BLaER1 treated with 17β-estradiol and CSF1 and Interleukin-3, amounts not matched to agents 10 nM and 100 nM (cell line): ENCODE data around the gene CNOT6.

Experiments
- H3K27ac ChIP-seq, 11 experiments: shearing (Covaris generic); formaldehyde crosslinking; 2 replicates each; pipeline ENCODE4 v1.8.1; 2022
- H3K27me3 ChIP-seq, 11 experiments: shearing (Covaris generic); formaldehyde crosslinking; 2 replicates each; pipeline ENCODE4 v1.8.1; 2022
- H3K36me3 ChIP-seq, 11 experiments: shearing (Covaris generic); formaldehyde crosslinking; 2 replicates each; pipeline ENCODE4 v1.8.1; 2022
- H3K4me1 ChIP-seq, 10 experiments: shearing (Covaris generic); formaldehyde crosslinking; 2 replicates each; pipeline ENCODE4 v1.8.1; 2022
- H3K4me2 ChIP-seq, 11 experiments: shearing (Covaris generic); formaldehyde crosslinking; 2 replicates each; pipeline ENCODE4 v1.8.1; 2022
- H3K4me3 ChIP-seq, 10 experiments: shearing (Covaris generic); formaldehyde crosslinking; 2 replicates each; pipeline ENCODE4 v1.8.1; 2022
- H3K9ac ChIP-seq, 11 experiments: shearing (Covaris generic); formaldehyde crosslinking; 2 replicates each; pipeline ENCODE4 v1.8.1; 2022
- H3K9me3 ChIP-seq, 11 experiments: shearing (Covaris generic); formaldehyde crosslinking; replicated peaks in 1 of 11; 2 replicates each; pipeline ENCODE4 v1.8.1; 2022
- H4K20me1 ChIP-seq, 11 experiments: shearing (Covaris generic); formaldehyde crosslinking; 2 replicates each; pipeline ENCODE4 v1.8.1; 2022
- Cebpa-rat ChIP-seq, 11 experiments: shearing (Covaris generic); IDR thresholded peaks; 2 replicates each; pipeline ENCODE4 v1.8.1; 2022

Gene CNOT6

DNA sequence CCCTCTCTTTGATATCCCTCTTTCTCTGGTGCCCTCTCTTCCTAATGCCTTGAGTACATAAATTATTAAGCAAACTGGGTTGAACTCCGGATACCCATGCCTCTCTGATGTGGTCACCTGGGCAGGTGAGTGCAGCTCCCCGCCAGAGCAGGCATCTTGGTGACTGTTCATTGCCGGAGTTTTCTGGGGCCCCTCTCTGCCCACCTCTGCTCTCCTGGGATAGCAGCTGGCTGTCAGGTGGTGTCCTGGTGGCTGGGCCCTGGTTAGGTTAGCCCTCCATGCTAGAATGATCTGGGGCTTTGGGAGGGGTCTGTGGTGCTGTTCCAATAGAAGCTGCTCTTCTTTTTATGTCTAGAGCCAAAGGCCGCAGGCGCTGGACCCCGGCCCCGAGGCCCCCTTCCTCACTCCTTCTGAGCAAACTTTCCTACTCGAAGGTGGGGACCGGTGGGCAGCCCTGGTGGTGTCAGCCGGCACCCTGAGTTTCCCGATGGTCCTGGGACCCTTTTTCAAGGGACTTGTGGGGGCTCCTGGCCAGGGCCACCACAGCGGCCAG is 102.0 kb downstream of the CNOT6 start:
- no peak for TF ChIP-seq Cebpa-rat (IDR thresholded peaks at IDR 0.05)
- Histone ChIP-seq H3K4me2 (peak overlapping the region in 9 of 11 experiments; percentile 20 to 69 (median 52); a peak in 17 of 22 replicates), H3K4me3 (no peak overlapping the region)

DNA sequence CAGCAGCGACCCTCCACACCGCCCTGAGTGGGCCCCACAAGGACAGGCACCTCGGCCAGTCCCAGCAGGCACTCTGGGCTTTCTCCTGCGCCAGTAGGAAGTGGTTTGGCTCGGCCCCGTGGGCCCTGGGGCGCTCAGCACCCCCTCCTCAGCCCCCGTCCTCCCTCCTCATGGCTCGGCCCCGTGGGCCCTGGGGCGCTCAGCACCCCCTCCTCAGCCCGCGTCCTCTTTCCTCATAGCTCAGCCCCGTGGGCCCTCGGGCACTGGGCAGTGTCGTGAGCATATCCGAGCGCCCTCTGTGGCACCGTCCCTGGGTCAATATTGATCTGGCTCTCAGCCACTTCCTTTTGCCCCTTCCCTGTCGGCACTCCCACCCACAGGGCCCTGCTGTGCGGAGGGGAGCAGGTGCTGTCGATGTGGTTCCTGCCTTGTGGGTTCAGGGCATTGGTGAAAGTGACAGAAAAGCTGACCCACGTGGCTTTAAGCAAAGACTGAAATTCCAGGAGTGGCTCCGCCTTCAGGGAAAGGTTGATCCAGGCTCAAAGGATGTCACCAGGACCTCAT is 102.6 kb downstream of the CNOT6 start:
- Histone ChIP-seq H3K36me3 (no peaks in the 10 kb centered on the region), H3K27me3 (peaks cover 13 to 22% (median 19%) of the 10 kb centered on the region in 11 experiments), H4K20me1 (peaks cover 0 to 5% (median 0%) of the 10 kb centered on the region in 11 experiments; a peak in 2 of 22 replicates), H3K4me1 (peaks cover 1 to 47% (median 42%) of the 10 kb centered on the region in 10 experiments; a peak in 19 of 20 replicates), H3K9me3 (no peaks in the 10 kb centered on the region), H3K27ac (0 out of 22 replicates have a peak overlapping the region, but pooled peaks of 1 of the 11 experiments have one; percentile 9), H3K4me2 (peak overlapping the region in 9 of 11 experiments; percentile 20 to 69 (median 52); a peak in 17 of 22 replicates), H3K4me3 (no peak overlapping the region), H3K9ac (peak overlapping the region in 3 of 11 experiments; percentile 18 to 52 (median 19); a peak in 1 of 22 replicates)
- TF ChIP-seq Cebpa-rat (IDR thresholded peaks at IDR 0.05) = no peak

More for the DNA sequence above, 102.0 kb downstream of the CNOT6 start:
- no peaks in the 10 kb centered on the region for H3K36me3 ChIP-seq
- H3K9me3 ChIP-seq = no peaks in the 10 kb centered on the region
- H3K9ac ChIP-seq = peak overlapping the region in 2 of 11 experiments; percentile 18 to 52; a peak in 1 of 22 replicates
- 0 out of 22 replicates have a peak overlapping the region, but pooled peaks of 1 of the 11 experiments have one; percentile 9 for H3K27ac ChIP-seq
- peaks cover 18 to 28% (median 24%) of the 10 kb centered on the region in 11 experiments for H3K27me3 ChIP-seq
- H4K20me1 ChIP-seq = peaks cover 0 to 11% (median 0%) of the 10 kb centered on the region in 11 experiments; a peak in 7 of 22 replicates
- peaks cover 7 to 51% (median 43%) of the 10 kb centered on the region in 10 experiments; a peak in 19 of 20 replicates for H3K4me1 ChIP-seq

DNA sequence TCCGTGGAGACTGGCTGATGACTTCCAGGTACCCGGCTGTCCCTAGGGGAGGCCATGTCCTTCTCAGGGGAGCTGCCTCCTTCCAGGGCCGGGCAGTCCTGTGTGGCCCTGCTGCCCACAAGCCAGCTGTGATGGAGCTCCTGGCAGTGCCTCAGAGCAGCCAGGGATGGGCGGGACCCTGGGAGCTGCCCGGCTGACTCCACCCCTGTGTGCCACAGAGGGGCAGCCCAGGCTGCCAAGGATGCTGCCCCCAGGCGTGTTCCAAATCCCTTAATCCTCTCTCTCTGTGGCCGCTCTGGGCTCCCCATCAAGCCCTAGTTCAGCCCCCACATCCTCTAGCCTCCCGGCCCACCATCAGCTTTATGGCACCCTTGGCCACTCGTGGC is 104.1 kb downstream of the CNOT6 start:
- Histone ChIP-seq H3K4me1 (peaks cover 0 to 47% (median 42%) of the 10 kb centered on the region in 10 experiments; a peak in 16 of 20 replicates), H3K9me3 (no peaks in the 10 kb centered on the region), H3K9ac (no peak overlapping the region), H3K4me2 (peak overlapping the region in 7 of 11 experiments; percentile 24 to 54 (median 44); a peak in 14 of 22 replicates), H3K36me3 (no peaks in the 10 kb centered on the region), H4K20me1 (no peaks in the 10 kb centered on the region), H3K27ac (no peak overlapping the region), H3K4me3 (no peak overlapping the region), H3K27me3 (peaks cover 0 to 6% (median 3%) of the 10 kb centered on the region in 11 experiments; a peak in 12 of 22 replicates)
- no peak for TF ChIP-seq Cebpa-rat (IDR thresholded peaks at IDR 0.05)

DNA sequence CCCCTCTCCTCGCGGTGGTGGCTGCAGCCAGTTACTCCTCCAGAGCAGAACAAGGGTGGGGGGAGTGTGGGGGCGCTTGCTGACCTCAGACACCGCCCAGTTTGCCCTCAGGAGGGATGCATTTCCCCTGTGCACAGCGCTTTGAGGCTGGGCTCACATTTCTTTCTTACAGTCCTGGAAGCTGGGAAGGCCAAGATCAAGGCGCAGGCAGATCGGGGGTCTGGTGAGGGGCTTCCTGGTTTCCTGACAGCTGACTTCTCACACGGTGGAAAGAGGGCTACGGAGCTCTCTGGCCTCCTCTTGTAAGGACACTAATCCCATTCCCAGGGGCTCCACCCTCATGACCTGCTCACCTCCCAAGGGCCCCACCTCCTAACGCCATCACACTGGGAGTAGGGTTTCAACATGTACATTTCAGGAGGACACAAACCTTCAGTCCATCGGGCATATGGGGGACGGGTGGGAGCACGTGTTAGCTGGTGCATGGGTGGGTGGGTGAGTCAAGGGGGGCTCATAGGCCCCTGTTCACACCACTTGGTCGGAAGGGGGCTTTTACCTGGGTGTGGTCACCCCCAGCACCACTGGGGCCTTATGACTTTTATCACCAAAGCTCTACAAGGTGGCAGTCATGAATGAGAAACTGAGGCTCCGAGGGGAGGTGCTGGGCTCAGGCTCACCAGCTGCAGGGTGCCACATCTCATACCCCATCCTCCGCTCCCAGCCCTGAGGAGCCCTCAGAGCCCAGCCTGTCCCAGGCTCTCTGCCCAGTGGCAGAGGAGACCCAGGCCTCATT is 104.8 kb downstream of the CNOT6 start:
- H3K9me3 ChIP-seq = no peaks in the 10 kb centered on the region
- H4K20me1 ChIP-seq = no peaks in the 10 kb centered on the region
- peaks cover 0 to 47% (median 42%) of the 10 kb centered on the region in 10 experiments; a peak in 16 of 20 replicates for H3K4me1 ChIP-seq
- no peak overlapping the region for H3K9ac ChIP-seq
- no peak overlapping the region for H3K4me3 ChIP-seq
- H3K27me3 ChIP-seq = no peaks in the 10 kb centered on the region
- H3K27ac ChIP-seq = no peak overlapping the region
- peak overlapping the region in 7 of 11 experiments; percentile 24 to 58 (median 50); a peak in 12 of 22 replicates for H3K4me2 ChIP-seq
- no peak for TF ChIP-seq Cebpa-rat (IDR thresholded peaks at IDR 0.05)
- no peaks in the 10 kb centered on the region for H3K36me3 ChIP-seq

DNA sequence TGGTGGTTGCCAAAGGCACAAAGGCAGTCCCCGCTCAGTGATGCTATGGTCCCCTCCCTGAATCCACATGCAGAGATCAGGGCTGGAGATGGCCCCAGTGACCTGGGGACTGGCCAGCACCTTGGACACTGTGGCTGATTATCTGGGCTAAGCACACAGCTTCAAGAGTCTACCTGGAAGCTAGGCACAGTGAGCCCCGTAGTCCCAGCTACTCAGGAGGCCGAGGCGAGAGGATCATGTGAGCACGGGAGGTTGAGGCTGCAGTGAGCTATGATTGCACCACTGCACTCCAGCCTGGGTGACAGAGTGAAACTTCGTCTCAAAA is 105.4 kb downstream of the CNOT6 start:
- H3K4me1 ChIP-seq = peaks cover 0 to 47% (median 42%) of the 10 kb centered on the region in 10 experiments; a peak in 16 of 20 replicates
- peak overlapping the region in 8 of 11 experiments; percentile 9 to 58 (median 34); a peak in 11 of 22 replicates for H3K4me2 ChIP-seq
- no peaks in the 10 kb centered on the region for H3K27me3 ChIP-seq
- no peak for TF ChIP-seq Cebpa-rat (IDR thresholded peaks at IDR 0.05)
- H3K4me3 ChIP-seq = no peak overlapping the region
- peak overlapping the region in 1 of 11 experiments; percentile 6; a peak in 1 of 22 replicates for H3K9ac ChIP-seq
- no peak overlapping the region for H3K27ac ChIP-seq
- H3K36me3 ChIP-seq = no peaks in the 10 kb centered on the region
- H4K20me1 ChIP-seq = no peaks in the 10 kb centered on the region
- H3K9me3 ChIP-seq = no peaks in the 10 kb centered on the region

DNA sequence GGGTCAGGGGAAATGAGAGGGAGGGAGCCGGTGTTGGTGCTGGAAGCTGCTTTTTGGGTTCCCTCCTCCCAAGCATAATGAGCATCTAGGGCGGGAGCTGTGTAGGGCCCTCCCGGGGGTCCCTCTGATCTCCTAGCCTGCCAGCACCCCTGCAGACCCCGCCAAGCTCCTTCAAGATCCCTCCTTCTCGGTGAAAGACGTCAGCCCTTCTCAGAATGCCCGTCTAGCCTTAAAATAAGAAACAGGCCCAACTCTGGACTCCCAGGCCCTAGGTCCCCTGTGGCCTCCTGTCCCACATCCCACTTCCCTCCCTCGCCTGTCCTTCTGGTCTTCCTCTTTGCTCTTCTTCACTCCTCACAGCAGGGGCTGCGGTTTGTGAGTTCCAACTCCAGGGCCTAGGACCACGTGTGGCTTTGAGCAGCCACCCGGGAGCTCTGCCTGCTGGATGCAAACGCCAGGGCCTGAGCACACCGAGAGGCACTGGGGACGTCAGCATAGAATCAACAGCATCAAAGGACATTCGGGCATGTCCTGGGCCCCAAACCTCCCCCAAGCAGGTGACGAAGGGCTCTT is 105.9 kb downstream of the CNOT6 start:
- H3K4me1 ChIP-seq = peaks cover 0 to 47% (median 42%) of the 10 kb centered on the region in 10 experiments; a peak in 16 of 20 replicates
- no peaks in the 10 kb centered on the region for H3K9me3 ChIP-seq
- H4K20me1 ChIP-seq = no peaks in the 10 kb centered on the region
- no peak for TF ChIP-seq Cebpa-rat (IDR thresholded peaks at IDR 0.05)
- H3K9ac ChIP-seq = peak overlapping the region in 3 of 11 experiments; percentile 6 to 13 (median 11); a peak in 1 of 22 replicates
- H3K4me2 ChIP-seq = peak overlapping the region in 9 of 11 experiments; percentile 9 to 58 (median 34); a peak in 15 of 22 replicates
- no peaks in the 10 kb centered on the region for H3K27me3 ChIP-seq
- no peak overlapping the region for H3K27ac ChIP-seq
- H3K36me3 ChIP-seq = no peaks in the 10 kb centered on the region
- H3K4me3 ChIP-seq = no peak overlapping the region

DNA sequence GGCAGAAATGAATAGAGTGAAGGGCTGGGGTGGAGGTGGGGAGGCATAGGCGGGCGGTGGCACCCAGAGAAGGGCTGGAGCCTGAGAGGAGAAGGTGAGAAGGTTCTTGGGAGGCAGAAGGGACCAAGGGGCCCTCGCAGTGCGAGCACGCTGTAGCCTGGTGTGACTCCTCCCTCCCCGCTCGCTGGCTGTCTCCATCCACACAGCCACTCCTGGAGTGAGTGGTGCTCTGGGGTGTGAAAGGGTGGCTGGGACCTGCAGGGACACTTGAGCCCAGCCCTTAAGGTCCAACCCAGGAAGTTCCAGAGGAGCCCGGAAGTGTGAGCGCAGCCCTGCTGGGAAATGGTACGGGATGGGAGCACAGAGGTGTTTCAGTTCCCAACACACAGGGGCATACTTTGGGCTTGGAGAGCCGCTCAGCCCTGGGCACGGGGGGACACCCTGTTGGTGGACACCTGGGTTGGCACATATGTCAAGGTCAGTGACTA is 106.4 kb downstream of the CNOT6 start:
- Histone ChIP-seq H3K36me3 (no peaks in the 10 kb centered on the region), H3K9me3 (no peaks in the 10 kb centered on the region), H4K20me1 (no peaks in the 10 kb centered on the region), H3K9ac (0 out of 22 replicates have a peak overlapping the region, but pooled peaks of 1 of the 11 experiments have one; percentile 13), H3K4me2 (peak overlapping the region in 9 of 11 experiments; percentile 9 to 58 (median 34); a peak in 12 of 22 replicates), H3K27ac (no peak overlapping the region), H3K4me3 (no peak overlapping the region), H3K27me3 (no peaks in the 10 kb centered on the region), H3K4me1 (peaks cover 0 to 47% (median 42%) of the 10 kb centered on the region in 10 experiments; a peak in 16 of 20 replicates)
- TF ChIP-seq Cebpa-rat (IDR thresholded peaks at IDR 0.05) = no peak
